CD4-positive, alpha-beta memory T cell (primary cell): ENCODE measurements around the gene ALDH1L1. TPM values are rescaled to one million over a fixed set of nuclear protein-coding genes. Genes with fewer than 3 reads are reported as not detected.

Experiments
- CTCF ChIA-PET: fragments of 350-600 bp; sonication (Branson Sonifier 250); formaldehyde crosslinking; loops from one replicate; lab custom pipeline; 2021; ENCODE audit warnings: inconsistent platforms; ENCODE audit not compliant: partially characterized antibody; lab: Charles Lee
- POLR2A ChIA-PET: fragments of 350-600 bp; sonication (Branson Sonifier 250); formaldehyde crosslinking; loops from one replicate; lab custom pipeline; 2021; ENCODE audit not compliant: partially characterized antibody; lab: Charles Lee
- DNase-seq, 5 donors: peaks; one replicate each; pipeline versions ENCODE4 v3.0.0 to v3.0.0-alpha.2; 2020 to 2022; ENCODE audit warnings: mixed read lengths in 1 of 5
- H3K27ac ChIP-seq: one replicate; pipeline ENCODE4 v1.7.0; 2013; ENCODE audit warnings: low read depth, low read length
- H3K27me3 ChIP-seq: 2 replicates; pipeline ENCODE4 v1.7.0; 2013; ENCODE audit warnings: mild to moderate bottlenecking, low read length, moderate library complexity; ENCODE audit not compliant: insufficient read depth
- H3K36me3 ChIP-seq: 2 replicates; pipeline ENCODE4 v1.7.0; 2013; ENCODE audit warnings: mild to moderate bottlenecking, low read length, moderate library complexity; ENCODE audit not compliant: insufficient read depth
- H3K4me1 ChIP-seq: 2 replicates; pipeline ENCODE4 v1.7.0; 2013; ENCODE audit warnings: mild to moderate bottlenecking, low read length, moderate library complexity; ENCODE audit not compliant: insufficient read depth
- H3K4me3 ChIP-seq, 2 donors: one replicate each; pipeline ENCODE4 v1.7.0; 2013; ENCODE audit warnings: low read length in 2 of 2, mild to moderate bottlenecking in 1 of 2
- H3K9me3 ChIP-seq, 2 donors: one replicate each; pipeline ENCODE4 v1.7.0; 2013; ENCODE audit warnings: low read length in 2 of 2, control low read depth in 1 of 2; ENCODE audit not compliant: control insufficient read depth in 1 of 2
- H3K27ac Mint-ChIP-seq, 7 donors: one replicate each; pipeline ENCODE4 v1.8.0; 2020 to 2021; ENCODE audit warnings: mixed read lengths in 7 of 7, mild to moderate bottlenecking in 6 of 7, inconsistent platforms in 3 of 7, moderate library complexity in 3 of 7
- H3K27me3 Mint-ChIP-seq, 2 donors: one replicate each; pipeline ENCODE4 v1.8.0; 2020 to 2021; ENCODE audit warnings: mixed read lengths in 2 of 2
- H3K36me3 Mint-ChIP-seq, 2 donors: one replicate each; pipeline ENCODE4 v1.8.0; 2020 to 2021; ENCODE audit warnings: mixed read lengths in 2 of 2, inconsistent platforms in 1 of 2, mild to moderate bottlenecking in 1 of 2
- H3K4me1 Mint-ChIP-seq, 4 donors: one replicate each; pipeline ENCODE4 v1.8.0; 2020 to 2021; ENCODE audit warnings: mixed read lengths in 4 of 4, mild to moderate bottlenecking in 1 of 4
- H3K4me3 Mint-ChIP-seq, 8 donors: one replicate each; pipeline ENCODE4 v1.8.0; 2020 to 2021; ENCODE audit warnings: mixed read lengths in 8 of 8, mild to moderate bottlenecking in 7 of 8, moderate library complexity in 6 of 8, inconsistent platforms in 3 of 8
- H3K9me3 Mint-ChIP-seq, 8 donors: one replicate each; pipeline ENCODE4 v1.8.0; 2020 to 2021; ENCODE audit warnings: mixed read lengths in 8 of 8, mild to moderate bottlenecking in 5 of 8, inconsistent platforms in 3 of 8, moderate library complexity in 1 of 8
- intact Hi-C: fragments of 100-400 bp; cut with micrococcal nuclease; formaldehyde crosslinking; loops from one replicate; pipeline ENCODE4 v1.15.1; 2023
- polyA plus RNA-seq, 2 donors: library from polyadenylated mRNA; unstranded; fragments of 300-500 nt; fragmentation: Illumina TruSeq; gene quantifications; one replicate each; pipeline ENCODE4 v1.2.3, GENCODE V29; 2021
- total RNA-seq, 2 experiments: library from RNA; stranded (reverse); gene quantifications; one replicate each; pipeline ENCODE4 v1.2.3, GENCODE V29; 2021

Gene ALDH1L1
- total and polyA plus RNA-seq, 4 experiments from 2014 or later = not detected

- Mint-ChIP-seq H3K27ac (no peak overlapping the region), H3K4me3 (no peak overlapping the region), H3K27me3 (peaks cover 28 to 29% of the 10 kb centered on the region in 2 donors), H3K4me1 (no peaks in the 10 kb centered on the region), H3K9me3 (peaks cover 0 to 4% (median 0%) of the 10 kb centered on the region in 8 donors), H3K36me3 (no peaks in the 10 kb centered on the region)
- no peaks in the 10 kb centered on the region for H3K9me3 ChIP-seq
- no peak overlapping the region for H3K27ac ChIP-seq
- H3K4me3 ChIP-seq = no peak overlapping the region
- no peak for DNase-seq
- H3K4me1 ChIP-seq = no peaks in the 10 kb centered on the region
- peaks cover 5% of the 10 kb centered on the region for H3K27me3 ChIP-seq
- intact Hi-C loops = no loop called here
- POLR2A ChIA-PET = no interaction called here
- CTCF ChIA-PET = no interaction called here
- H3K36me3 ChIP-seq = no peaks in the 10 kb centered on the region
Observed at GRCh38 chr3:126170073-126170777, 10.2 kb downstream of the ALDH1L1 start.

- DNase-seq = no peak
- peaks cover 0 to 4% (median 0%) of the 10 kb centered on the region in 8 donors for H3K9me3 Mint-ChIP-seq
- intact Hi-C loops = no loop called here
- Histone ChIP-seq H3K4me1 (no peaks in the 10 kb centered on the region), H3K27ac (no peak overlapping the region), H3K36me3 (no peaks in the 10 kb centered on the region), H3K9me3 (no peaks in the 10 kb centered on the region), H3K4me3 (no peak overlapping the region), H3K27me3 (peaks cover 5% of the 10 kb centered on the region)
- no peak overlapping the region for H3K4me3 Mint-ChIP-seq
- no peak overlapping the region for H3K27ac Mint-ChIP-seq
- H3K27me3 Mint-ChIP-seq = peaks cover 21 to 28% of the 10 kb centered on the region in 2 donors
- CTCF ChIA-PET = no interaction called here
- POLR2A ChIA-PET = no interaction called here
- H3K36me3 Mint-ChIP-seq = no peaks in the 10 kb centered on the region
- H3K4me1 Mint-ChIP-seq = no peaks in the 10 kb centered on the region
Observed at GRCh38 chr3:126167566-126167965, 12.8 kb downstream of the ALDH1L1 start.

GRCh38 chr3:126166009-126166408, 14.4 kb downstream of the ALDH1L1 start:
- no peak overlapping the region for H3K4me3 Mint-ChIP-seq
- no peak for DNase-seq
- Histone ChIP-seq H3K9me3 (no peaks in the 10 kb centered on the region), H3K4me1 (no peaks in the 10 kb centered on the region), H3K27ac (no peak overlapping the region), H3K4me3 (no peak overlapping the region), H3K27me3 (peaks cover 5% of the 10 kb centered on the region), H3K36me3 (no peaks in the 10 kb centered on the region)
- ChIA-PET POLR2A (no interaction called here), CTCF (no interaction called here)
- no peak overlapping the region for H3K27ac Mint-ChIP-seq
- peaks cover 0 to 4% (median 0%) of the 10 kb centered on the region in 8 donors for H3K9me3 Mint-ChIP-seq
- no peaks in the 10 kb centered on the region for H3K4me1 Mint-ChIP-seq
- H3K36me3 Mint-ChIP-seq = no peaks in the 10 kb centered on the region
- H3K27me3 Mint-ChIP-seq = peaks cover 16 to 22% of the 10 kb centered on the region in 2 donors
- intact Hi-C loops = no loop called here

- no peaks in the 10 kb centered on the region for H3K27me3 ChIP-seq
- H3K9me3 ChIP-seq = no peaks in the 10 kb centered on the region
- H3K4me1 ChIP-seq = no peaks in the 10 kb centered on the region
- H3K4me3 ChIP-seq = no peak overlapping the region
- Mint-ChIP-seq H3K27ac (no peak overlapping the region), H3K9me3 (peaks cover 0 to 4% (median 0%) of the 10 kb centered on the region in 8 donors), H3K27me3 (peaks cover 8 to 18% of the 10 kb centered on the region in 2 donors), H3K4me3 (no peak overlapping the region), H3K4me1 (peaks cover 0 to 2% (median 0%) of the 10 kb centered on the region in 4 donors), H3K36me3 (no peaks in the 10 kb centered on the region)
- ChIA-PET CTCF (no interaction called here), POLR2A (no interaction called here)
- no peak overlapping the region for H3K27ac ChIP-seq
- DNase-seq = no peak
- no peaks in the 10 kb centered on the region for H3K36me3 ChIP-seq
- intact Hi-C loops = no loop called here
Observed at GRCh38 chr3:126161309-126161708, 19.1 kb downstream of the ALDH1L1 start.

GRCh38 chr3:126160243-126161210, 19.9 kb downstream of the ALDH1L1 start:
- H3K36me3 ChIP-seq = no peaks in the 10 kb centered on the region
- no peaks in the 10 kb centered on the region for H3K4me1 ChIP-seq
- no peak for DNase-seq
- no peak overlapping the region for H3K4me3 ChIP-seq
- no peaks in the 10 kb centered on the region for H3K36me3 Mint-ChIP-seq
- H3K9me3 Mint-ChIP-seq = peaks cover 0 to 2% (median 0%) of the 10 kb centered on the region in 8 donors
- H3K9me3 ChIP-seq = no peaks in the 10 kb centered on the region
- no peaks in the 10 kb centered on the region for H3K27me3 ChIP-seq
- H3K27me3 Mint-ChIP-seq = peaks cover 4 to 19% of the 10 kb centered on the region in 2 donors
- H3K27ac ChIP-seq = no peak overlapping the region
- H3K4me1 Mint-ChIP-seq = peaks cover 0 to 2% (median 0%) of the 10 kb centered on the region in 4 donors
- no peak overlapping the region for H3K27ac Mint-ChIP-seq
- intact Hi-C loops = no loop called here
- no peak overlapping the region for H3K4me3 Mint-ChIP-seq
- CTCF ChIA-PET = no interaction called here
- POLR2A ChIA-PET = no interaction called here

GRCh38 chr3:126159476-126159875, 20.9 kb downstream of the ALDH1L1 start:
- Histone ChIP-seq H3K27ac (no peak overlapping the region), H3K4me3 (no peak overlapping the region), H3K27me3 (no peaks in the 10 kb centered on the region), H3K4me1 (no peaks in the 10 kb centered on the region), H3K36me3 (no peaks in the 10 kb centered on the region), H3K9me3 (no peaks in the 10 kb centered on the region)
- H3K36me3 Mint-ChIP-seq = no peaks in the 10 kb centered on the region
- intact Hi-C loops = no loop called here
- H3K9me3 Mint-ChIP-seq = peaks cover 0 to 2% (median 0%) of the 10 kb centered on the region in 8 donors
- H3K27me3 Mint-ChIP-seq = peaks cover 2 to 13% of the 10 kb centered on the region in 2 donors
- H3K4me1 Mint-ChIP-seq = peaks cover 0 to 2% (median 0%) of the 10 kb centered on the region in 4 donors
- CTCF ChIA-PET = no interaction called here
- POLR2A ChIA-PET = no interaction called here
- H3K27ac Mint-ChIP-seq = no peak overlapping the region
- no peak for DNase-seq
- no peak overlapping the region for H3K4me3 Mint-ChIP-seq

- ChIA-PET CTCF (no interaction called here), POLR2A (no interaction called here)
- no peak for DNase-seq
Observed at GRCh38 chr3:126158912-126159454, 21.4 kb downstream of the ALDH1L1 start.

More at GRCh38 chr3:126158912-126159454, 21.4 kb downstream of the ALDH1L1 start:
- Histone ChIP-seq H3K27ac (no peak overlapping the region), H3K4me1 (no peaks in the 10 kb centered on the region), H3K27me3 (no peaks in the 10 kb centered on the region), H3K9me3 (no peaks in the 10 kb centered on the region), H3K36me3 (no peaks in the 10 kb centered on the region), H3K4me3 (no peak overlapping the region)
- intact Hi-C loops = no loop called here
- Mint-ChIP-seq H3K4me3 (no peak overlapping the region), H3K9me3 (peaks cover 0 to 2% (median 0%) of the 10 kb centered on the region in 8 donors), H3K4me1 (peaks cover 0 to 2% (median 0%) of the 10 kb centered on the region in 4 donors), H3K27me3 (peaks cover 2 to 12% of the 10 kb centered on the region in 2 donors), H3K36me3 (no peaks in the 10 kb centered on the region), H3K27ac (no peak overlapping the region)
